ENCODE data around the gene TEX52. TPM values are rescaled to one million over a fixed set of nuclear protein-coding genes. Genes with fewer than 3 reads are reported as not detected.

TEX52 gene
- total and polyA plus RNA-seq, 8 donors, result not detected

GRCh38 chr12:2806700-2807099 lies 50.1 kb downstream of the TEX52 start:
- Histone ChIP-seq H3K36me3 (peaks cover 30 to 45% (median 40%) of the 10 kb centered on the region in 4 donors), H3K27ac (no peak overlapping the region), H3K9me3 (no peaks in the 10 kb centered on the region), H3K27me3 (no peaks in the 10 kb centered on the region), H3K4me1 (peaks cover 3 to 36% (median 16%) of the 10 kb centered on the region in 4 donors), H3K4me3 (no peak overlapping the region)
- intact Hi-C loops (cut with DNase I; ENCODE audit: low total_unique reads), result no loop called here
- TF ChIP-seq POLR2AphosphoS5 (IDR thresholded peaks at IDR 0.05), result no peak
- TF ChIP-seq EP300 (IDR thresholded peaks at IDR 0.05), result no peak
- 83 to 94% (median 91%) methylated on average over 6 of the region's 6 CpGs for WGBS, 5 donors
- DNase-seq, result no peak

- WGBS, 5 donors, result 36 to 58% (median 44%) methylated on average over 2 of the region's 2 CpGs
- H3K36me3 ChIP-seq, result peaks cover 45 to 61% (median 56%) of the 10 kb centered on the region in 4 donors
- H3K27ac ChIP-seq, result peak overlapping the region in 1 of 5 donors; percentile 9
- no peaks in the 10 kb centered on the region for H3K9me3 ChIP-seq
- no peaks in the 10 kb centered on the region for H3K27me3 ChIP-seq
- no peak for TF ChIP-seq POLR2A (IDR thresholded peaks at IDR 0.05)
- H3K4me1 ChIP-seq, result peaks cover 0 to 47% (median 24%) of the 10 kb centered on the region in 4 donors
- DNase-seq, result no peak
- H3K4me3 ChIP-seq, result no peak overlapping the region
- intact Hi-C loops (cut with DNase I; ENCODE audit: low total_unique reads), result no loop called here
These were observed 51.7 kb downstream of the TEX52 start for GRCh38 chr12:2805143-2805520.

GRCh38 chr12:2804393-2805142 lies 52.3 kb downstream of the TEX52 start:
- Histone ChIP-seq H3K4me1 (peaks cover 0 to 52% (median 27%) of the 10 kb centered on the region in 4 donors), H3K27me3 (no peaks in the 10 kb centered on the region), H3K36me3 (peaks cover 51 to 66% (median 62%) of the 10 kb centered on the region in 4 donors), H3K4me3 (no peak overlapping the region), H3K27ac (peak overlapping the region in 2 of 5 donors; percentile 9 to 11), H3K9me3 (no peaks in the 10 kb centered on the region)
- WGBS, 5 donors, result 49 to 61% (median 57%) methylated on average over 5 of the region's 5 CpGs
- no peak for TF ChIP-seq CTCF (IDR thresholded peaks at IDR 0.05)
- TF ChIP-seq POLR2A (IDR thresholded peaks at IDR 0.05), result no peak
- no peak for TF ChIP-seq EP300 (IDR thresholded peaks at IDR 0.05)
- no peak for TF ChIP-seq POLR2AphosphoS5 (IDR thresholded peaks at IDR 0.05)
- peak in 1 of 2 donors; percentile 54 for DNase-seq
- intact Hi-C loops (cut with DNase I; ENCODE audit: low total_unique reads), result no loop called here

- no peak overlapping the region for H3K4me3 ChIP-seq
- intact Hi-C loops (cut with DNase I; ENCODE audit: low total_unique reads), result no loop called here
- peaks cover 58 to 74% (median 69%) of the 10 kb centered on the region in 4 donors for H3K36me3 ChIP-seq
- DNase-seq, result no peak
- H3K27me3 ChIP-seq, result no peaks in the 10 kb centered on the region
- TF ChIP-seq CTCF (IDR thresholded peaks at IDR 0.05), result no peak
- TF ChIP-seq POLR2A (IDR thresholded peaks at IDR 0.05), result no peak
- no peak for TF ChIP-seq EP300 (IDR thresholded peaks at IDR 0.05)
- no peak for TF ChIP-seq POLR2AphosphoS5 (IDR thresholded peaks at IDR 0.05)
- no peaks in the 10 kb centered on the region for H3K9me3 ChIP-seq
- WGBS, 5 donors, result 78 to 85% (median 82%) methylated on average over 7 of the region's 7 CpGs
- peaks cover 0 to 55% (median 28%) of the 10 kb centered on the region in 4 donors for H3K4me1 ChIP-seq
- peak overlapping the region in 3 of 5 donors; percentile 9 to 15 (median 11) for H3K27ac ChIP-seq
These were observed 53.0 kb downstream of the TEX52 start for GRCh38 chr12:2803635-2804392.

GRCh38 chr12:2801044-2801783 lies 55.6 kb downstream of the TEX52 start:
- Histone ChIP-seq H3K4me1 (peaks cover 17 to 81% (median 48%) of the 10 kb centered on the region in 4 donors), H3K27ac (peak overlapping the region in 1 of 5 donors; percentile 41), H3K36me3 (peaks cover 63 to 90% (median 89%) of the 10 kb centered on the region in 4 donors), H3K4me3 (no peak overlapping the region), H3K9me3 (no peaks in the 10 kb centered on the region), H3K27me3 (no peaks in the 10 kb centered on the region)
- TF ChIP-seq POLR2A (IDR thresholded peaks at IDR 0.05) (no peak), CTCF (IDR thresholded peaks at IDR 0.05) (no peak), POLR2AphosphoS5 (IDR thresholded peaks at IDR 0.05) (no peak), EP300 (IDR thresholded peaks at IDR 0.05) (no peak)
- DNase-seq, result peak in 1 of 2 donors; percentile 56
- 52 to 66% (median 53%) methylated on average over 16 of the region's 16 CpGs for WGBS, 5 donors
- intact Hi-C loops (cut with DNase I; ENCODE audit: low total_unique reads), result no loop called here
